OCI-LY3 (cell line): ENCODE results near the gene BAIAP3.
"Not testable (repeated sequence)": the region's sequence is repeated elsewhere in the genome, so short reads cannot be mapped to it uniquely, and the experiment has no call there.

Source experiments
- H2AFZ ChIP-seq: fragments of 200-600, 300-600 bp; shearing (Covaris generic); 2 replicates; pipeline ENCODE4 v1.6.0; 2014; ENCODE audit warnings: antibody characterized with exemption, low read depth, low read length
- H3K27ac ChIP-seq: fragments of 200-600, 300-600 bp; sonication (generic); 2 replicates; pipeline ENCODE4 v1.5.1; 2014; ENCODE audit warnings: mild to moderate bottlenecking, low read length, moderate library complexity, mixed read lengths
- H3K27me3 ChIP-seq: fragments of 200-600, 300-600 bp; sonication (generic); 2 replicates; pipeline ENCODE4 v1.6.1; 2014; ENCODE audit warnings: low read depth, low read length, mixed read lengths
- H3K36me3 ChIP-seq: fragments of 200-600, 300-600 bp; sonication (generic); replicated peaks from 2 replicates; pipeline ENCODE3; 2014; ENCODE audit warnings: low read depth, low read length, mixed read lengths
- H3K4me1 ChIP-seq: fragments of 300-600, 200-600 bp; sonication (generic); 2 replicates; pipeline ENCODE4 v1.6.1; 2014; ENCODE audit warnings: low read length, mixed read lengths
- H3K4me2 ChIP-seq: fragments of 200-600, 300-600 bp; sonication (generic); 2 replicates; pipeline ENCODE4 v1.6.1; 2014; ENCODE audit warnings: low read length, mixed read lengths
- H3K4me3 ChIP-seq: fragments of 300-600, 200-600 bp; sonication (generic); 2 replicates; pipeline ENCODE4 v1.5.1; 2014; ENCODE audit warnings: antibody characterized with exemption, mild to moderate bottlenecking, low read length, moderate library complexity
- H3K79me2 ChIP-seq: fragments of 300-600, 200-600 bp; shearing (Covaris generic); 2 replicates; pipeline ENCODE4 v1.6.1; 2014; ENCODE audit warnings: mild to moderate bottlenecking, low read length, mixed read lengths
- H3K9ac ChIP-seq: fragments of 300-600, 200-600 bp; shearing (Covaris generic); 2 replicates; pipeline ENCODE4 v1.6.0; 2014; ENCODE audit warnings: mild to moderate bottlenecking, low read length, moderate library complexity
- H3K9me3 ChIP-seq: fragments of 200-600, 300-600 bp; shearing (Covaris generic); 2 replicates; pipeline ENCODE4 v1.6.1; 2014; ENCODE audit warnings: low read length, mixed read lengths; ENCODE audit not compliant: insufficient read depth
- H4K20me1 ChIP-seq: fragments of 200-600, 300-600 bp; sonication (generic); 2 replicates; pipeline ENCODE4 v1.6.1; 2016; ENCODE audit warnings: low read length, mixed read lengths; ENCODE audit not compliant: insufficient read depth
- CTCF ChIP-seq: fragments of 200-600, 300-600 bp; sonication (generic); IDR thresholded peaks from 2 replicates; pipeline ENCODE4 v1.5.1; 2014; ENCODE audit warnings: antibody characterized with exemption, low read length, low read depth
- EZH2phosphoT487 ChIP-seq: fragments of 200-600 bp; shearing (Covaris generic); IDR thresholded peaks from 2 replicates; pipeline ENCODE4 v1.6.1; 2018; ENCODE audit warnings: antibody characterized with exemption, mixed run types, low read depth

Gene BAIAP3

GRCh38 chr16:1290063-1290501, 43.4 kb upstream of the BAIAP3 start:
- Histone ChIP-seq H3K4me3 (no peak overlapping the region), H3K9ac (no peak overlapping the region), H3K9me3 (no peaks in the 10 kb centered on the region), H3K79me2 (no peaks in the 10 kb centered on the region), H2AFZ (no peak overlapping the region), H4K20me1 (no peaks in the 10 kb centered on the region), H3K4me1 (no peaks in the 10 kb centered on the region), H3K36me3 (no peaks in the 10 kb centered on the region), H3K27me3 (peaks cover 6% of the 10 kb centered on the region; the same call in 1 of the 2 replicates), H3K4me2 (no peak overlapping the region), H3K27ac (no peak overlapping the region)
- TF ChIP-seq EZH2phosphoT487 (no peak), CTCF (no peak)

- H3K27ac ChIP-seq, result no peak overlapping the region
- no peaks in the 10 kb centered on the region for H3K36me3 ChIP-seq
- no peak overlapping the region for H3K4me2 ChIP-seq
- TF ChIP-seq CTCF (no peak), EZH2phosphoT487 (no peak)
- H3K9ac ChIP-seq, result no peak overlapping the region
- H3K4me1 ChIP-seq, result peaks cover 4% of the 10 kb centered on the region
- no peaks in the 10 kb centered on the region for H4K20me1 ChIP-seq
- no peaks in the 10 kb centered on the region for H3K79me2 ChIP-seq
- H3K4me3 ChIP-seq, result no peak overlapping the region
- H2AFZ ChIP-seq, result no peak overlapping the region
- peaks cover 6% of the 10 kb centered on the region; the same call in 1 of the 2 replicates for H3K27me3 ChIP-seq
- H3K9me3 ChIP-seq, result no peaks in the 10 kb centered on the region
Observed at GRCh38 chr16:1290860-1291575, 42.4 kb upstream of the BAIAP3 start.

GRCh38 chr16:1291576-1291974, 41.9 kb upstream of the BAIAP3 start:
- Histone ChIP-seq H3K4me1 (peaks cover 8% of the 10 kb centered on the region), H3K27ac (no peak overlapping the region), H3K4me2 (no peak overlapping the region), H2AFZ (no peak overlapping the region), H3K27me3 (peaks cover 6% of the 10 kb centered on the region; the same call in 1 of the 2 replicates), H3K36me3 (no peaks in the 10 kb centered on the region), H3K79me2 (no peaks in the 10 kb centered on the region), H4K20me1 (no peaks in the 10 kb centered on the region), H3K9me3 (no peaks in the 10 kb centered on the region), H3K9ac (no peak overlapping the region), H3K4me3 (no peak overlapping the region)
- TF ChIP-seq EZH2phosphoT487 (no peak), CTCF (no peak)

GRCh38 chr16:1292208-1292607, 41.2 kb upstream of the BAIAP3 start:
- H4K20me1 ChIP-seq, H3K27ac ChIP-seq, H3K27me3 ChIP-seq, H2AFZ ChIP-seq, H3K79me2 ChIP-seq, H3K4me2 ChIP-seq, H3K9ac ChIP-seq, H3K9me3 ChIP-seq, H3K36me3 ChIP-seq, H3K4me3 ChIP-seq: not testable (repeated sequence)
- H3K4me1 ChIP-seq, result peaks cover 14% of the 10 kb centered on the region

GRCh38 chr16:1292808-1293207, 40.6 kb upstream of the BAIAP3 start:
- H3K4me3 ChIP-seq, H3K27ac ChIP-seq, H3K4me2 ChIP-seq, H3K9ac ChIP-seq, H3K27me3 ChIP-seq, H3K9me3 ChIP-seq, H3K36me3 ChIP-seq, H4K20me1 ChIP-seq, H2AFZ ChIP-seq, H3K79me2 ChIP-seq: not testable (repeated sequence)
- peaks cover 17% of the 10 kb centered on the region for H3K4me1 ChIP-seq
